ENCODE results near the gene APOH. TPM values are rescaled to one million over a fixed set of nuclear protein-coding genes. Genes with fewer than 3 reads are reported as not detected.

APOH gene
- total and polyA plus RNA-seq, 2 of the 13 experiments (the other 11 are each of a cell fraction or from before 2014, with no cell fraction given), result 4,846 to 5,748 TPM

- peak; percentile 77; the same call in 1 of the 2 replicates for TF ChIP-seq ZSCAN12 (CRISPR knock-in tag; IDR thresholded peaks at IDR 0.05)
- peak in 1 of 2 experiments; percentile 87; a peak in 2 of 4 replicates for TF ChIP-seq KLF16 (CRISPR knock-in tag; IDR thresholded peaks at IDR 0.05)
- TF ChIP-seq, protein P1, sequence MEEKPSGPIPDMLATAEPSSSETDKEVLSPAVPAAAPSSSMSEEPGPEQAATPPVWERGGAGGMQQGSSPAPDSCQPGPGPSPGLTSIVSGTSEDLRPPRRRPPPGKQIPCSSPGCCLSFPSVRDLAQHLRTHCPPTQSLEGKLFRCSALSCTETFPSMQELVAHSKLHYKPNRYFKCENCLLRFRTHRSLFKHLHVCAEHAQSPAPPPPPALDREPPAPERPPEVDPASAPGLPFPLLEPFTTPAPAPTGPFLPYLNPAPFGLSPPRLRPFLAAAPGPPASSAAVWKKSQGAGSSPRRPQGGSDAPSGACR (CRISPR knock-in tag; IDR thresholded peaks at IDR 0.05), result no peak
- no peak for TF ChIP-seq ZFP62 (CRISPR knock-in tag; IDR thresholded peaks at IDR 0.05)
- no peak for TF ChIP-seq SCMH1 (CRISPR knock-in tag; IDR thresholded peaks at IDR 0.05; ENCODE audit: borderline replicate concordance)
- no peak for TF ChIP-seq ZXDC (CRISPR knock-in tag; IDR thresholded peaks at IDR 0.05)
- no peak for TF ChIP-seq ZNF552 (CRISPR knock-in tag; IDR thresholded peaks at IDR 0.05; ENCODE audit: borderline replicate concordance)
- no peak for TF ChIP-seq ZZZ3 (CRISPR knock-in tag; IDR thresholded peaks at IDR 0.05; ENCODE audit: borderline replicate concordance)
- peak; percentile 87; the same call in 1 of the 2 replicates for TF ChIP-seq BRCA1 (CRISPR knock-in tag; IDR thresholded peaks at IDR 0.05)
- TF ChIP-seq, protein P2, sequence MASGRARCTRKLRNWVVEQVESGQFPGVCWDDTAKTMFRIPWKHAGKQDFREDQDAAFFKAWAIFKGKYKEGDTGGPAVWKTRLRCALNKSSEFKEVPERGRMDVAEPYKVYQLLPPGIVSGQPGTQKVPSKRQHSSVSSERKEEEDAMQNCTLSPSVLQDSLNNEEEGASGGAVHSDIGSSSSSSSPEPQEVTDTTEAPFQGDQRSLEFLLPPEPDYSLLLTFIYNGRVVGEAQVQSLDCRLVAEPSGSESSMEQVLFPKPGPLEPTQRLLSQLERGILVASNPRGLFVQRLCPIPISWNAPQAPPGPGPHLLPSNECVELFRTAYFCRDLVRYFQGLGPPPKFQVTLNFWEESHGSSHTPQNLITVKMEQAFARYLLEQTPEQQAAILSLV (CRISPR knock-in tag; IDR thresholded peaks at IDR 0.05; ENCODE audit: borderline replicate concordance), result no peak
- no peak for TF ChIP-seq ZNF138 (CRISPR knock-in tag; IDR thresholded peaks at IDR 0.05; ENCODE audit: low read depth)
- TF ChIP-seq HNF4G (IDR thresholded peaks at IDR 0.05; ENCODE audit: borderline replicate concordance, low read depth, low read length), result peak; percentile 41; the same call in 1 of the 2 replicates
- no peak for TF ChIP-seq HNF4G (CRISPR knock-in tag; IDR thresholded peaks at IDR 0.05; ENCODE audit: borderline replicate concordance, low read depth)
- no peak for TF ChIP-seq HIVEP1 (CRISPR knock-in tag; IDR thresholded peaks at IDR 0.05)
- no peak for TF ChIP-seq ZNF570 (CRISPR knock-in tag; IDR thresholded peaks at IDR 0.05; ENCODE audit: borderline replicate concordance)
- no peak for TF ChIP-seq POLR2AphosphoS2 (IDR thresholded peaks at IDR 0.05; ENCODE audit: low read depth, low read length)
- TF ChIP-seq KDM2A (CRISPR knock-in tag; IDR thresholded peaks at IDR 0.05; ENCODE audit: borderline replicate concordance, low read depth), result no peak
- TF ChIP-seq NFAT5 (CRISPR knock-in tag; IDR thresholded peaks at IDR 0.05), result no peak
- no peak for TF ChIP-seq ZKSCAN5 (CRISPR knock-in tag; IDR thresholded peaks at IDR 0.05)
Measured at GRCh38 chr17:66228887-66229782, at the start of gene APOH (continued).

Data from HepG2 (cell line).